Limb (tissue), 2 donors: ENCODE data around the gene RABGEF1.
"Not testable (repeated sequence)": the region's sequence is repeated elsewhere in the genome, so short reads cannot be mapped to it uniquely, and the experiment has no call there.

Source experiments
- DNase-seq, 2 donors: peaks; one replicate each; pipeline ENCODE4 v3.0.0-alpha.2; 2016; ENCODE audit errors: extremely low spot score in 2 of 2

RABGEF1 gene

GRCh38 chr7:66740302-66740979 is at the start of gene RABGEF1:
Gene RABGEF1, plus strand, starts transcription at chr7:66740733. Its CDS starts 31,167 bp downstream, at chr7:66771900.
- DNase-seq, result peak; percentile 95 to 98

DNA sequence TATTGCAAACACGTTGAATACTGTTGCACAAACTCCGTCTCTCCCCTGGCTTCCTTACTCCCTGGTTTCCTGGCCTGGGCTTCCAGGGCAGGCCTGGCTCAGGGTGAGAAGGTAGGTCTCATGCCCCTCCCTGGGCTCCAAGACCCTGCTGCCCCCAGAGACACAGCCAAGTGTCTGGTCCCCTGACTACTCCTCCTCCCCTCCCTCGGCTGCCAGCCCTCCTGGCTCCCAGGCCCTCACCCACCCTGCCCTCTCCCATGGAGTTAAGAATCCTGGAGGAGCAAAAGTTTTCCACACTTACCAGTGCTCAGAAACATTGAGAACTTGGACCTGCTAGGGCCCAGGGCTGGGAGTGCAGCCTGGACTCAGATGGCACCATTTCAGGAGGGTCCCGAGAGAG is 47.2 kb upstream of the RABGEF1 start:
- DNase-seq, result no peak

- DNase-seq, result no peak
Observed at GRCh38 chr7:66694286-66694685, 46.2 kb upstream of the RABGEF1 start.

DNA sequence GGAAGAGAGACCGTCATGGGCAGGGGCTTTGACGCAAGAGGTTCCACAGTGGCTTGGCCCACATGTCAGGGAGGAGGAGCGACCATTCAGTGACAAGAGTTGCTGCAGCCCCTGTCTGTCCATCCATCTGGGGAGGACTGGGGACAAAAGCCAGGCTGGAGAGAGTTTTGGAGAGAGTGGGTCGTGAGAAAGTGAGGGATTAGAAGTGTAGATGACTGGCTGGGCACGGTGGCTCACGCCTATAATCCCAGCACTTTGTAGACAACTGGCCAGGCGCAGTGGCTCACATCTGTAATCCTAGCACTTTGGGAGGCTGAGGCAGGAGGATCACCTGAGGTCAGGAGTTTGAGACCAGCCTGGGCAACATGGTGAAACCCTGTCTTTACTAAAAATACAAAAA is 45.1 kb upstream of the RABGEF1 start:
- not testable (repeated sequence) for DNase-seq

GRCh38 chr7:66696134-66696533 is 44.4 kb upstream of the RABGEF1 start:
- not testable (repeated sequence) for DNase-seq

DNA sequence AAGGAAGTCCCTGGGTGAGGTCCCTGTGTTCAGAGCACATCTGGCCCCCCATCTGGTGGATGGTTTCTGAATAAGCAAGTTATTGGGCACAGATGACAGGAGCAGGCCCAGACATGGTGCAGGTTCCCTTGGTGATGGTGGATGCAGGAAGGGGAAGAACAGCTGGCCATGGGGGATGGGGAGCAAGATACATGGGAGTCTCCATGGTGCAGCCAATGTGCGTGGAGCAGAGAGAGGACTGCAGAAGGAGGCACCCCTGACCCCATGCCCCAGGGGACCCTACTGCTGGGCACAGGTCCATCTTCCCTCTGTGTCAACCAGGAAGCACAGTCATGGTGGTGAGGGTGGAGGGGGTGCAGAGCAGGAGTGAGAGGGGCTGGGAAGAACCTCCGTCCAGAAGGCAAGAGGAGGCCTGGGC is 43.8 kb upstream of the RABGEF1 start:
- peak in 1 of 2 donors; percentile 55 for DNase-seq

DNA sequence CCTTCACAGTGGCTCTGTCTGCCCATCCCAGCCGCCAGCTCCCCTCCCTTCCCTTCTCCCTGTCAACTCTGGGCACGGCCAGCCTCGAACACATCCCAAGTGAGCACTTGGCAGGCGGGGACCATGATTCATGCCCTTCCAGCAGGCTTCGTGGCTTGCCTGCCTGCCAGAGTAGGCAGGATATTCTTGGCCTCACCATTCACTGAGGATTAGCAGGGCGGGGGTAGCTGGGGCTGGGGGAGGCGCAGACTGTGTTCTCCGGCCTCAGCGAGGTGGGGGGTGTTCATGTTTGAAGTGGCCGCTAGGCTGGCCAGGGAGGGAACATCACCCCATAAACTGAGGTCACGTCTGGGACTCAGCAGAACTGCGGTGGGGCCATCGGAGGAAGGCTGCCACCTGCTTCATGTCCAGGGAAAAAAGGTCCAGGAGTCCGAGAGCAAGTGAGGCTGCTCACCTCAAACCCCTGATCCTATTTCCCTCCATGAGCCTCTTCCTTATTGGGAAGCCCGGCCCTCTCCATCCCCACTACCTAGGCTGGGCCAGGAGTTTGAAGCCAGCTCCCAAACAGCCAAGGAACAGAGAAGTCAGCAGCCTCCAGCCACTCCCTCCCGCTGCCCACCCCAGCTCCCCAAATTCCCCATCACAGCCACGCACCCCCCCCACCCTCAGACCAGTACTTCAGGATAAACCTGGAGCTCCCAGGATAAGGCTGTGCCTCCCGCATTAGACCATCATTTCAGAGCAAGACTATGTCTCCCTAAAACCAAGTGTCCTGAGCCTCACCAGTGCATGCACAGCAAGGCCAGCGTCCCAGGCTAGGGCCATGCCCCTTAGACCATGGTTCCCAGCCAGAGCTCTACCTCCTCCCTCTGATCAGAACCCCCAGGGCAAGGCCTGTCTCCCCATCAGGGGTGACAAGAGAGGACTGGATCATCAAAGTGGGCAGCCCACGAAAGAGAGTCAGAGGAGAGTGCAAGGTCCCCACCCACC is 42.8 kb upstream of the RABGEF1 start:
- DNase-seq, result peak; percentile 21 to 44

- no peak for DNase-seq
Observed at GRCh38 chr7:66698652-66699205, 41.8 kb upstream of the RABGEF1 start.

DNA sequence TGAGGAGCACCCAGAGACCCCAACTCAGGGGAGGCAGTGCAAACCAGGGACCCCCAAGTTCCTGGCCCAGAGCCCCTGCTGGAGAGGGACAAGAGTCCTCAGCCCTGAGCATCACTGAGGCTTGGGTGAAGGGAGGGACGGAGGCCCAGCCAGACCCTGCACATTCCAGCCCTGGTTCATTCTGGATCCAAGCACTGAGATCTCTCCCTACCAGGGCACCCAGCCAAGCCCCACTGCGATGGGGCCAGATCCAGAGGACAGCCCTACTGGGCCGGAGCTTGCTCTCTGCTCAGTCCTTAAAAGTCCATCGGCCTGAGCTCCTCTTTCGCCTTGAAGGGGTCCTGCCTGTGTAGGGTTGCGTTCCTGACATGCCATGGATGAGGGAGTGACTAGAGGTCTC is 40.5 kb upstream of the RABGEF1 start:
- peak in 1 of 2 donors; percentile 38 for DNase-seq

DNA sequence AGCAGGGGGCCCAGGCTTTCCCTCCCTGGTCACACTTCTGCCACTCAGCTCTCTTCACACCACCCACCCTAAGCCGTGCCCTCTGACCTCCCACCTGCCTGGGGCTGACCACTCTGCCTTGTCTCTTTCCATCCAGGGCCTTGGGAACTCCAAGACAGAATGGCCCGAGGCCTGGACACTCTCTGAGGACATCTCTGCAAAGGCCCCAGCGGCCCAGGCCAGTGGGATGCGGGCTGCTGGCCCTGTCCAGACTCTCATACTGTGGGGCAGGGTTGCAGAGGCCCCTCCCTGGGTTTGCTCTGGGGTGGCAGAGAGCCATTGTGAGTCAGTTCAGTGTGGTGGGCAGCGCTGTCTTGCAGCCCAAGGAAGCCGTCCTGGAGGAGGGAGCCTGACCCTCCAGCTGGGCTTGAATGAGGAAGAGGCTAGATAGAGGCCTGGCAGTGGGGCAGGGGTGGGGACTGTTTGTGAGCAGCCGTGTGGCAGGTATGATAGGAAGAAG is 39.9 kb upstream of the RABGEF1 start:
- DNase-seq, result no peak

- DNase-seq, result no peak
Observed at GRCh38 chr7:66707825-66708224, 32.7 kb upstream of the RABGEF1 start.

DNA sequence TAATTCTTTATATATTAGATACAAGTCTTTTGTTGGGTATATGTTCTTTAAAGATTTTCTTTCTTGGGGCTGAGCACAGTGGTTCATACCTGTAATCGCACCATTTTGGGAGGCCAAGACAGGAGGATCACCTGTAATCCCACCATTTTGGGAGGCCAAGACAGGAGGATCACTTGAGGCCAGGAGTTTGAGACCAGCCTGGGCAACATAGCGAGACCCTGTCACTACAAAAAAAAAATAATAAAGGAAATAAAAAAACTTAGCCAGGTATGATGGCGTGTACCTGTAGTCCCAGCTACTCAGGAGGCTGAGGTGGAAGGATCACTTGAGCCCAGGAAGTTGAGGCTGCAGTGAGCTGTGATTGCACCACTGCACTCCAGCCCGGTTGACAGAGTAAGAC is 29.8 kb upstream of the RABGEF1 start:
- DNase-seq, result not testable (repeated sequence)

GRCh38 chr7:66713687-66714086 is 26.8 kb upstream of the RABGEF1 start:
- no peak for DNase-seq

DNA sequence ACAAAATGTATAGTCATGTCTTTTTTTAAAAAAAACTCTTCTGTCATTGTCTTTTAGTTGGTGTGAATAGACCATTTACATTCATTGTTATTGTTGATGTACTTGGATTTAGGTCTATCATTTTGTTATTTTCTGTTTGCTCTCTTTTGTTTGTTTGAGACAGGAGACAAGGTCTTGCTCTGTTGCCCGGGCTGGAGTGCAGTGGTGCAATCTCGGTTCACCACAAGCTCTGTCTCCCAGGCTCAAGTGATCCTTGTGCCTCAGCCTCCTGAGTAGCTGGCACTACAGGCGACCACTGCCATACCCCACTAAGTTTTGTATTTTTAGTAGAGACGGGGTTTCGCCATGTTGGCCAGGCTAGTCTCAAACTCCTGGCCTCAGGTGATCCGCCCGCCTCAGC is 23.9 kb upstream of the RABGEF1 start:
- not testable (repeated sequence) for DNase-seq

DNA sequence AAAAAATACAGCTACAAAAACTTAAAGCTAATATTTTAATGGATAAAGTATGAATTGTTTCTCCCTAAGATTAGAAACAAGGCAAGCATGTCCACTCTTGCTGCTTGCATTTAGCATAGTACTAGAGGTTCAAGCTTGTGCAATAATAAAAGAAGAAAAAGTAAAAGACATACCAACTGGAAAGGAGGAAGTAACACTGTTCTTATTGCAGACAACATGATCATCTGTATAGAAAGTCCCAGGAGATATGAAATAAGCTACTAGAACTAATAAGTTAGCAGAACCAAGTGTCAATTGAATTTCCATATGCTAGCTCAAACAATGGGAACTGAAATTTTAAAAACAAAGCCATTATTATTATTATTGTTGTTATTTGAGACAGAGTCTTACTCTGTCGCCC is 20.0 kb upstream of the RABGEF1 start:
- DNase-seq, result no peak

DNA sequence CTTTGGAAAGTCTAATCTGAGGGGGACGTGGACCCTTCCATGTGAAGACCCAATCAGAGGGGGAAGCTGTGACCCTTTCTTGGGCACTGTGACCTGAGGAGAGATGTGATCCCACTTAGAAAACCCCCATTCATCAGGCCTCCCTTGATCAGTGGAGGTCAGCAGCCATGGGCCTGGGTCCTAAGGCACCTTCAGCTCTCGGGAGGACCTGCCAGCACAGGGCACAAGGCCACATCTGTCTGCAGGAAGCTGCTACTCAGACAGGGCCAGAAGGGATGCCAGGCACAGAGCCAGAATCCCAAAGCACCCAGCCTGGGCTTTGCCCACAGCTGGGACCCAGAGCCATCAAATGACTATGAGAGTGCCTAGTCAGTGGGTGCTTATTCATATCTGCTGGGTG is 14.7 kb upstream of the RABGEF1 start:
- no peak for DNase-seq

DNA sequence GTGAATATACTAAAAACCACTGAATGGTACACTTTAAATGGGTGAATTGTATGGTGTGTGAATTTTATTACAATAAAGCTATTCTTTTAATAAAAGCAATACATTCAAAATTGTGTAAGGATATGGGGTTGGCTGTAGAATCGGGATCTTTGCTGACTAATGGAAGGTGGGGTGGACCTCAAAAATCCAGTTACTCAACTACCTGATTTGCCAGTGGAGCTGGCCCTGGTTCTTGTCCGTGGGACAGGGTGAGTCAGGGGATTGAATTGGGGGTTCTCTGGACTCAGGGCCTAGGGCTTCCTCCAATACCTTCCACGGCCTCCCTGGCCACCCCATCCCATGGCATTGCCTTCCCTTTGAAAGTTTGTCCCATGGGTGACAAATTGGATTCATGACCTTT is 13.5 kb upstream of the RABGEF1 start:
- DNase-seq, result no peak

GRCh38 chr7:66728571-66728970 is 12.0 kb upstream of the RABGEF1 start:
- no peak for DNase-seq

DNA sequence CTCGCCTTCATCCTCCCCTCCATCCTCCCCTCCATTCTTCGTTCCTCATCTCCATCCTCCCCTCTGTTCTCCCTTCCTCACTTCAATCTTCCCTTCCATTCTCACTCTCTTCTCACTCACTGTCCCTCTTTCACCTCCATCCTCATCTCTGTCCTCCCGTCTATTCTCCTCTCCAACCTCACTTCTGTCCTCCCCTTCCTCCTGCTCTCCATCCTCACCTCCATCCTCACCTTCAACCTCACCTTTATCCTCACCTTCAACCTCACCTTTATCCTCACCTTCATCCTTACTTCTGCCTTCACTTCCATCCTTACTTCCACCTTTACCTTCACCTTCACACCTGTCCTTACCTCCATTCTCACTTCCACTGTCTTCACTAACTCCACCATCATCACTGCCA is 11.3 kb upstream of the RABGEF1 start:
- no peak for DNase-seq

- no peak for DNase-seq
Observed at GRCh38 chr7:66731986-66732385, 8.5 kb upstream of the RABGEF1 start.

DNA sequence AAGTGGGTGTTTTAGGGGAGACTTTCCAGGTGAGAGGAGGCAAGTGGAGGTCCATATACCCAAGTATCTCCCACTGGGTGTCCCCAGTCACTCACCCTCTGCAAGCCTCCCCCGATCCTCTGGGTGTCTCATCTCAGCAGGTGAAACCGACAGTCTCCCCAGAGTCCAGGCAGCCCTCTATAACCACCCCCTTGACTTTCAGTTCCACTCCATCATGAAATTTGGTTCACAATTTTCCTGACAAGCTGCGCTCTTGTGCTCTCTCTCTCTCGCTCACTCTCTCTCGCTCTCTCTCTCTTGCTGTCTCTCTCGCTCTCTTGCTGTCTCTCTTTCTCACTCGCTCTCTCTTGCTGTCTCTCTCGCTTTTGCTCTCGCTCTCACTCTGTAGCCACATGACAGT is 8.1 kb upstream of the RABGEF1 start:
- DNase-seq, result no peak

GRCh38 chr7:66734006-66734405 is 6.5 kb upstream of the RABGEF1 start:
- no peak for DNase-seq
